ENCODE measurements around the gene NID2.

NID2 gene

DNA sequence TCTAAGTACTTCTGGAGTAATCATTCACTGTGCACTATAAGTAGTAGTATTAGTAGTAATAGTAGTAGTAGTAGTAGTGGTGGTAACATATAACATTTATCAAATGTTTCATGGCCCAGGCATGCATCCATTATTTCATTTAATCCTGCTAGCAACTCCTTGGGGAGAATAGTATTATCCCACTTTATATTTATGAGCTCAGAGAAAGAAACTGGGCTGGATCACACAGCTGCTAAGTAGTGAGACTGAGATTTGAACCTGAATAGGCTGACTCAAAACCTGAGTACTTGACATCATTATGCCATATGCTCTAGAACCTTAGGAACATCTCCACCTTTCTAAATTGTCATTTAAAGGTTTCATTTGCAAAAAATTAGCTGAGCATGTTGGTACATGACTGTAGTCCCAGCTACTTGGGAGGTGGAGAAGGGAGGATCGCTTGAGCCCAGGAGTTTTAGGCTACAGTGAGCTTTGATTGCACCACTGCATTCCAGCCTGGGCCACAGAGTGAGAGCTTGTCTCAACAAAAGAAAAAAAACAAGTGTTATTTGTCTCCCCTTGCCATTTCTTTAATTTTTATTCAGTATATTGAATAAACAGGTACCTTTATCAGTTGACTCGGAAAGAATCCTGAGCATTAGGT lies 11.4 kb upstream of the NID2 start:
- no peak overlapping the region for H3K4me3 ChIP-seq (ENCODE audit: low read depth, low read length)
- TF ChIP-seq CTCF (IDR thresholded peaks at IDR 0.05; ENCODE audit: borderline replicate concordance, insufficient read depth, low read depth, low read length) = no peak

DNA sequence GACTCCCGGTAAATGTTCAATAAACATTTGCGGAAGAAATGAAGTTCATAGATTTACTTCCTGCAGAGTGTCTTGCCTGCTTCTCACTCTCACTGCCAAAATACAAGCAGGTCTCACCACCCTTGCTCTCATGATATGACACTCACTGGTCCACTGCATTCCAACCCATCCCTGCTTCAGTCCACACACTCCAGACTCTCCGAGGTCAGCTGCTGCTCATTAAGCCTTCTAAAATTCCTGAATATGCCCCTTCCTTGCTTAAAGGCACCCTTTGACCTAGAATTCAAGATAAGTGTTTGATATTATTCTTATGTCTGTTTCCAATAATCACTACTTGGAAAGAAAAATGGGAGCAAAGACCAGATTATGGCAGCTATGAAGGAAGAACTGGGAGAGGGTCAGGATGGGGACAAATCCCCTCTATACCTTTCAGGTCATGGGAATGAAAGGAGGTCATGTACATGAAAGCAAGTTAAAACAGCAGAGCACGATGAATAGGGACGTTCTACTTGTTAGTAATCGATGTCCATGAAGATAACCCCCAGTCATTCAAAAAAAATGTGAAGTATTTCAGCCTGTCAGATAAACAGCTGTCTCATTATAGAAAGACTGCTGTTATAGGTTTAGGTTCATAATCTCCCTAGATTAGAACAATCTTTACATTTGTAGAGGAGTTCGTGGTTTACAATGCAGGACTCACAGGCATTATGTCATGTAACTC lies 10.5 kb upstream of the NID2 start:
- no peak for TF ChIP-seq CTCF (IDR thresholded peaks at IDR 0.05; ENCODE audit: borderline replicate concordance, insufficient read depth, low read depth, low read length)
- H3K4me3 ChIP-seq (ENCODE audit: low read depth, low read length) = no peak overlapping the region

DNA sequence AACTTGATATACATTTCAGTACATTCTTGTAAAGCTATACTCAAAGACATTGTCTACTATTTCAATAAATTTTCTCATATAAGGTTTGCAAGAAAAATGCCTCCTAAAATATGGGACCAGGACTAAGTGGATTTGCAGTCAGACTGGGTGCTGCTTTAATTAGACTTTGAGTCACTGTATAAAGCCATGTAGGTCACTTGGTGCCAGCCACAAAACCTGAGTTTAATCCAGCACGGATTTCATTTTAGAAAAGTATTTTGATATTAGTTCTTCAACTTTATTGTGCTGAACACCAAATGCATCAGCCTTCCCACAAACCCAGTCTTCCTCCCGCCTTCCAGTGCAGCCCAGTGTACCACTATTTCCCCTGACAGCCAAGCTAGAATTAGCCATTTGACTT lies 9.9 kb upstream of the NID2 start:
- H3K4me3 ChIP-seq (ENCODE audit: low read depth, low read length) = no peak overlapping the region
- TF ChIP-seq CTCF (IDR thresholded peaks at IDR 0.05; ENCODE audit: borderline replicate concordance, insufficient read depth, low read depth, low read length) = no peak

DNA sequence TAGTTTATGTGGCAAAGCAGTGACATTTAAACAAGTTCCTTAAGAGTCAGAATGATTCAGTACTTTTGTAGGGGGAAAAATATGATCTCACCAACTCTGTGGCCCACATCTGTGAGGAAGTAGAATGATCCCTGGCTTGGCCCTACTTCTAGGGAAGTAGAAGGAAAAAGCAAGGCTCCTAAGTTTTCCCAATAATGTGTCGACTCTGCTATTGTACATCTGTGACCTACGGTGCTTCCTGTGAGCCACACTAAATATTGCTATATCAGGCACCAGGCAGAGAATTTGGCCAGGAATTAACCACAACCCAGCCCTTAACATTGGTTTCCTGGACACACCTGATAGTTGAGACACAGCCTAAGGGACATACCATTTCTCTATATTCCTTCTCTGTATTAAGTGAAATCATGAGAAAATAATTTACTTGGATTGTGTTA lies 9.3 kb upstream of the NID2 start:
- no peak overlapping the region for H3K4me3 ChIP-seq (ENCODE audit: low read depth, low read length)
- TF ChIP-seq CTCF (IDR thresholded peaks at IDR 0.05; ENCODE audit: borderline replicate concordance, insufficient read depth, low read depth, low read length) = no peak

- H3K4me3 ChIP-seq (ENCODE audit: low read depth, low read length) = no peak overlapping the region
- TF ChIP-seq CTCF (IDR thresholded peaks at IDR 0.05; ENCODE audit: borderline replicate concordance, insufficient read depth, low read depth, low read length) = no peak
Measured at GRCh38 chr14:52077256-52077979, 8.6 kb upstream of the NID2 start.

GRCh38 chr14:52076334-52076733 lies 7.5 kb upstream of the NID2 start:
- TF ChIP-seq CTCF (IDR thresholded peaks at IDR 0.05; ENCODE audit: borderline replicate concordance, insufficient read depth, low read depth, low read length) = no peak
- H3K4me3 ChIP-seq (ENCODE audit: low read depth, low read length) = no peak overlapping the region
